ENCODE measurements around the gene SLC44A2.

The SLC44A2 gene

GRCh38 chr19:10625003-10625761 lies at the start of gene SLC44A2:
SLC44A2 (plus strand) TSS chr19:10625553; CDS start chr19:10625634, 81 bp downstream.
- TF ChIP-seq CTCF (IDR thresholded peaks at IDR 0.05; ENCODE audit: low read depth, low read length) = no peak
- peak; percentile 50 to 74 for DNase-seq (ENCODE audit: low read depth in 2 of 2)
- peak within 1 kb of the TSS; percentile 50 to 55 for H3K4me3 ChIP-seq (replicated peaks in 1 of 2; ENCODE audit: low read depth in 2 of 2, low read length in 2 of 2)

- H3K4me3 ChIP-seq (replicated peaks in 1 of 2; ENCODE audit: low read depth in 2 of 2, low read length in 2 of 2) = no peak overlapping the region
- TF ChIP-seq CTCF (IDR thresholded peaks at IDR 0.05; ENCODE audit: low read depth, low read length) = no peak
- DNase-seq (ENCODE audit: low read depth in 2 of 2) = no peak
Measured at GRCh38 chr19:10577951-10578350, 47.4 kb upstream of the SLC44A2 start.

- peak; percentile 99 for TF ChIP-seq CTCF (IDR thresholded peaks at IDR 0.05; ENCODE audit: low read depth, low read length)
Measured at GRCh38 chr19:10580979-10581631, 44.2 kb upstream of the SLC44A2 start.

GRCh38 chr19:10582091-10582490 lies 43.3 kb upstream of the SLC44A2 start:
- DNase-seq (ENCODE audit: low read depth in 2 of 2) = no peak
- no peak overlapping the region for H3K4me3 ChIP-seq (replicated peaks in 1 of 2; ENCODE audit: low read depth in 2 of 2, low read length in 2 of 2)
- no peak for TF ChIP-seq CTCF (IDR thresholded peaks at IDR 0.05; ENCODE audit: low read depth, low read length)

More at GRCh38 chr19:10580979-10581631, 44.2 kb upstream of the SLC44A2 start:
- H3K4me3 ChIP-seq (replicated peaks in 1 of 2; ENCODE audit: low read depth in 2 of 2, low read length in 2 of 2) = no peak overlapping the region
- DNase-seq (ENCODE audit: low read depth in 2 of 2) = peak; percentile 95 to 96

GRCh38 chr19:10583036-10583776 lies 42.1 kb upstream of the SLC44A2 start:
- H3K4me3 ChIP-seq (replicated peaks in 1 of 2; ENCODE audit: low read depth in 2 of 2, low read length in 2 of 2) = no peak overlapping the region
- no peak for DNase-seq (ENCODE audit: low read depth in 2 of 2)
- TF ChIP-seq CTCF (IDR thresholded peaks at IDR 0.05; ENCODE audit: low read depth, low read length) = no peak

GRCh38 chr19:10586396-10586795 lies 39.0 kb upstream of the SLC44A2 start:
- no peak for TF ChIP-seq CTCF (IDR thresholded peaks at IDR 0.05; ENCODE audit: low read depth, low read length)
- DNase-seq (ENCODE audit: low read depth in 2 of 2) = no peak
- H3K4me3 ChIP-seq (replicated peaks in 1 of 2; ENCODE audit: low read depth in 2 of 2, low read length in 2 of 2) = no peak overlapping the region
